HEK293 (cell line): ENCODE results near the gene PRMT7.
"Not testable (repeated sequence)": the region's sequence is repeated elsewhere in the genome, so short reads cannot be mapped to it uniquely, and the experiment has no call there.

ENCODE experiments used
- CTCF ChIA-PET: fragments of 350-600 bp; formaldehyde crosslinking; extraction: SDS; loops from one replicate; lab custom pipeline; 2021; ENCODE audit warnings: antibody characterized with exemption; lab: Yijun Ruan, JAX
- POLR2A ChIA-PET: fragments of 300-600 bp; formaldehyde crosslinking; extraction: SDS; loops from one replicate; lab custom pipeline; 2020; ENCODE audit warnings: antibody characterized with exemption, inconsistent platforms; lab: Yijun Ruan, JAX
- H3K27ac ChIP-seq: fragments of 200-500 bp; sonication (Bioruptor generic); 2 replicates; pipeline ENCODE4 v1.5.1; 2014; ENCODE audit warnings: low read depth, low read length, control low read depth, inconsistent platforms; ENCODE audit errors: extremely low read depth
- H3K36me3 ChIP-seq, 2 experiments: fragments of 200-500 bp in 1 of 2; sonication (Bioruptor generic) in 1 of 2; 1 replicate in 1 of 2; 2 replicates in 1 of 2; pipeline ENCODE4 v1.5.1; 2014 to 2017; ENCODE audit warnings: inconsistent platforms in 2 of 2, low read length in 2 of 2; ENCODE audit not compliant: control insufficient read depth in 2 of 2, insufficient read depth in 1 of 2
- H3K4me1 ChIP-seq: fragments of 200-500 bp; sonication (Bioruptor generic); 2 replicates; pipeline ENCODE4 v1.5.1; 2014; ENCODE audit warnings: mild to moderate bottlenecking, low read length, inconsistent platforms; ENCODE audit not compliant: control insufficient read depth, insufficient read depth
- H3K4me3 ChIP-seq: 2 replicates; pipeline ENCODE4 v1.5.1; 2011; ENCODE audit warnings: low read depth, mild to moderate bottlenecking, control low read depth, low read length, moderate library complexity
- H3K9me3 ChIP-seq: fragments of 200-500 bp; sonication (Bioruptor generic); 2 replicates; pipeline ENCODE4 v1.5.1; 2014; ENCODE audit warnings: low read depth, low read length, inconsistent platforms; ENCODE audit not compliant: control insufficient read depth, insufficient read depth
- BCL11B ChIP-seq: fragments of 450-650 bp; formaldehyde crosslinking; IDR thresholded peaks from 2 replicates; pipeline ENCODE4 v1.5.1; 2016; ENCODE audit warnings: low read depth, missing biosample characterization, missing genetic modification characterization
- PRDM1 ChIP-seq: fragments of 450-650 bp; formaldehyde crosslinking; IDR thresholded peaks from 2 replicates; pipeline ENCODE4; 2016; ENCODE audit warnings: missing biosample characterization, missing genetic modification characterization
- SCRT2 ChIP-seq: fragments of 450-650 bp; formaldehyde crosslinking; IDR thresholded peaks from 2 replicates; pipeline ENCODE4 v1.5.1; 2016; ENCODE audit warnings: missing biosample characterization, missing genetic modification characterization
- SP7 ChIP-seq: fragments of 450-650 bp; formaldehyde crosslinking; IDR thresholded peaks from 2 replicates; pipeline ENCODE4 v1.5.1; 2016; ENCODE audit warnings: missing biosample characterization, missing genetic modification characterization
- ZBTB26 ChIP-seq: fragments of 450-650 bp; formaldehyde crosslinking; optimal IDR thresholded peaks from 2 replicates; pipeline ENCODE3; 2016; ENCODE audit warnings: missing biosample characterization, mild to moderate bottlenecking, missing genetic modification characterization
- ZFHX2 ChIP-seq: fragments of 450-650 bp; formaldehyde crosslinking; conservative IDR thresholded peaks from 2 replicates; pipeline ENCODE4 v1.5.1; 2016; ENCODE audit warnings: missing biosample characterization, missing genetic modification characterization
- ZNF140 ChIP-seq: fragments of 450-650 bp; formaldehyde crosslinking; IDR thresholded peaks from 2 replicates; pipeline ENCODE4 v1.5.1; 2016; ENCODE audit warnings: missing biosample characterization, missing genetic modification characterization
- ZNF211 ChIP-seq: fragments of 450-650 bp; formaldehyde crosslinking; IDR thresholded peaks from 2 replicates; pipeline ENCODE4 v1.5.1; 2016; ENCODE audit warnings: low read depth, missing biosample characterization, missing genetic modification characterization
- ZNF24 ChIP-seq: fragments of 450-650 bp; formaldehyde crosslinking; IDR thresholded peaks from 2 replicates; pipeline ENCODE4 v1.5.1; 2016; ENCODE audit warnings: missing biosample characterization, missing genetic modification characterization
- ZNF350 ChIP-seq: fragments of 450-650 bp; formaldehyde crosslinking; IDR thresholded peaks from 2 replicates; pipeline ENCODE4 v1.5.0; 2017; ENCODE audit warnings: missing biosample characterization, mild to moderate bottlenecking, missing genetic modification characterization
- ZNF362 ChIP-seq: fragments of 450-650 bp; formaldehyde crosslinking; IDR thresholded peaks from 2 replicates; pipeline ENCODE4 v1.5.1; 2016; ENCODE audit warnings: missing biosample characterization, missing genetic modification characterization
- ZNF366 ChIP-seq: fragments of 450-650 bp; formaldehyde crosslinking; conservative IDR thresholded peaks from 2 replicates; pipeline ENCODE4 v1.5.1; 2016; ENCODE audit warnings: missing biosample characterization, missing genetic modification characterization
- ZNF670 ChIP-seq: fragments of 450-650 bp; formaldehyde crosslinking; IDR thresholded peaks from 2 replicates; pipeline ENCODE4 v1.5.1; 2016; ENCODE audit warnings: missing biosample characterization, missing genetic modification characterization, low read depth
- ZNF747 ChIP-seq: fragments of 450-650 bp; formaldehyde crosslinking; IDR thresholded peaks from 2 replicates; pipeline ENCODE4 v1.5.1; 2016; ENCODE audit warnings: missing biosample characterization, missing genetic modification characterization
- ZNF768 ChIP-seq: fragments of 450-650 bp; formaldehyde crosslinking; IDR thresholded peaks from 2 replicates; pipeline ENCODE4 v1.5.1; 2018; ENCODE audit warnings: missing biosample characterization, mild to moderate bottlenecking, missing genetic modification characterization
- ZSCAN5A ChIP-seq: fragments of 450-650 bp; formaldehyde crosslinking; IDR thresholded peaks from 2 replicates; pipeline ENCODE4 v1.5.1; 2016; ENCODE audit warnings: missing biosample characterization, missing genetic modification characterization

Gene PRMT7

GRCh38 chr16:68288796-68289195 is 22.0 kb upstream of the PRMT7 start:
- POLR2A ChIA-PET, result interaction anchor here (0.6 to 1.4 kb wide), 2 partner anchors 14 to 22 kb away, joined by 5 to 7 read pairs; partner anchors contain the start of genes PRMT7 and SLC7A6OS
- H3K36me3 ChIP-seq, result peaks cover 12 to 74% of the 10 kb centered on the region in 2 experiments; a peak in 2 of 3 replicates
- H3K27ac ChIP-seq, H3K4me3 ChIP-seq, H3K9me3 ChIP-seq, H3K4me1 ChIP-seq, CTCF ChIA-PET: not testable (repeated sequence)

- POLR2A ChIA-PET, result interaction anchor here (1.4 kb wide), 1 partner anchor 22 kb away, joined by 7 read pairs; the partner anchor contains the start of genes PRMT7 and SLC7A6OS
- peaks cover 16 to 74% of the 10 kb centered on the region in 2 experiments; a peak in 2 of 3 replicates for H3K36me3 ChIP-seq
Observed at GRCh38 chr16:68289202-68289601, 21.6 kb upstream of the PRMT7 start.

GRCh38 chr16:68289621-68290329 is 21.0 kb upstream of the PRMT7 start:
- Histone ChIP-seq H3K9me3 (no peaks in the 10 kb centered on the region), H3K4me3 (no peak overlapping the region), H3K27ac (no peak overlapping the region), H3K4me1 (no peaks in the 10 kb centered on the region), H3K36me3 (peaks cover 18 to 76% of the 10 kb centered on the region in 2 experiments; a peak in 2 of 3 replicates)
- ChIA-PET CTCF (interaction anchor here (1.1 kb wide), 1 partner anchor 39 kb away, joined by 5 read pairs; no protein-coding TSS in a partner anchor), POLR2A (interaction anchor here (1.4 kb wide), 1 partner anchor 21 kb away, joined by 7 read pairs; the partner anchor contains the start of genes PRMT7 and SLC7A6OS)
- TF ChIP-seq BCL11B (tag by site-specific recombination) (no peak), ZNF670 (tag by site-specific recombination) (no peak), ZFHX2 (0 out of 2 replicates have a peak, but pooled peaks have one; percentile 7), ZSCAN5A (tag by site-specific recombination) (no peak), ZNF140 (tag by site-specific recombination) (no peak), SP7 (tag by site-specific recombination) (peak; percentile 71), ZNF350 (tag by site-specific recombination) (no peak), ZNF362 (no peak)

More at GRCh38 chr16:68289202-68289601, 21.6 kb upstream of the PRMT7 start:
- H3K4me3 ChIP-seq, result no peak overlapping the region
- no peak for TF ChIP-seq SP7 (tag by site-specific recombination)
- TF ChIP-seq SCRT2 (tag by site-specific recombination), result no peak
- no peak for TF ChIP-seq ZNF366 (tag by site-specific recombination)
- TF ChIP-seq ZNF768 (tag by site-specific recombination), result no peak
- TF ChIP-seq ZNF747 (tag by site-specific recombination), result no peak
- no peak for TF ChIP-seq ZNF211 (tag by site-specific recombination)
- no peak overlapping the region for H3K27ac ChIP-seq
- H3K4me1 ChIP-seq, result no peaks in the 10 kb centered on the region
- CTCF ChIA-PET, result interaction anchor here (1.1 kb wide), 1 partner anchor 40 kb away, joined by 5 read pairs; no protein-coding TSS in a partner anchor
- no peaks in the 10 kb centered on the region for H3K9me3 ChIP-seq

- ChIA-PET CTCF (interaction anchor here (1.1 kb wide), 1 partner anchor 39 kb away, joined by 5 read pairs; no protein-coding TSS in a partner anchor), POLR2A (interaction anchor here (1.4 kb wide), 1 partner anchor 20 kb away, joined by 7 read pairs; the partner anchor contains the start of genes PRMT7 and SLC7A6OS)
- H3K4me3 ChIP-seq, result no peak overlapping the region
- H3K4me1 ChIP-seq, result no peaks in the 10 kb centered on the region
- peaks cover 21 to 72% of the 10 kb centered on the region in 2 experiments; a peak in 2 of 3 replicates for H3K36me3 ChIP-seq
- no peak overlapping the region for H3K27ac ChIP-seq
- H3K9me3 ChIP-seq, result no peaks in the 10 kb centered on the region
- TF ChIP-seq ZBTB26 (tag by site-specific recombination) (no peak), PRDM1 (tag by site-specific recombination) (0 out of 2 replicates have a peak, but pooled peaks have one; percentile 2), ZNF24 (tag by site-specific recombination) (no peak)
Observed at GRCh38 chr16:68290450-68290849, 20.4 kb upstream of the PRMT7 start.
